ENCODE data around the gene ING1.

ING1 gene

DNA sequence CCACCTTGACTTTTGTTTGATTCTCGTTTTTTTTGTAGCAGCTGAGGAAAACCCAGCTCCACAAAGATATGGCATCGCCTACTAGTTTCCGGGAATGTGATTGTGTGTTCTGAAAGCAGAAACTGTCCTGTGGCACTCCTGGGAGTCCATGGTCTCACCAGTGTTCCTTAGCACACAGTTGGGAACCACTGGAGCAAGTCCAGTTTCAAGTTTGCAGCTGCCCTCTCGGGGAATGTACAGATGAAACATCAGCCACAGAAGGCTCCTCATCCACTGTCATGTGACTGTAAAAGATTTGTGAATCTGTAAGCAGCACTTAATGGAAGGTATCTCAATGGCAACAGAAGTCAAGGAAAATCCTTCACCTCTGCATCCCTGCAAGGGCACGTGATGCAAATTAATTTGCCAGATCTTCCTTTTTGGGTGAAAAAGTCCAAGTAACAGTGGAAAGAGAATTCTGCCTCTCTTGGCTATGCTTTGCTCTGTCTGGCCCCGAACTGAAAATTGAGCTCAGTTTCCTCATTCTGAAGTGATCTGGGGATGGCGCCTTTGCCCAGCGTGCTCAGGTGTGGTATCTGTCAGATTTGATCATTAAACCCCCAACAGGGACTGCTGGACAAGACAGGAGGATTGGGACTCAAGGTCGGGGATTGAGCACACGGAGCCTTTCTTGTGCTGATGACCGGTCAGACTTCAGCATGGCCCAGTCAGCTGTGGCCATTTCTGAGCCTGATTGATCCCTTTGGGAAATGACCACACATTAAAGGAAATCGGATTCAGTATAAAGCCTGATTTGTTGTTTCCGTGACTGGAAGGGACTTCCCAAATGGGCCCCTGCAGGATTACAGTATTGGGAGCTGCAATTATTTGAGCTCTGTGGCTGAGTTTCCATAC is 58.8 kb downstream of the ING1 start:
- no peak for DNase-seq
